Measurements from ENCODE around the gene CDK15.

Gene CDK15

DNA sequence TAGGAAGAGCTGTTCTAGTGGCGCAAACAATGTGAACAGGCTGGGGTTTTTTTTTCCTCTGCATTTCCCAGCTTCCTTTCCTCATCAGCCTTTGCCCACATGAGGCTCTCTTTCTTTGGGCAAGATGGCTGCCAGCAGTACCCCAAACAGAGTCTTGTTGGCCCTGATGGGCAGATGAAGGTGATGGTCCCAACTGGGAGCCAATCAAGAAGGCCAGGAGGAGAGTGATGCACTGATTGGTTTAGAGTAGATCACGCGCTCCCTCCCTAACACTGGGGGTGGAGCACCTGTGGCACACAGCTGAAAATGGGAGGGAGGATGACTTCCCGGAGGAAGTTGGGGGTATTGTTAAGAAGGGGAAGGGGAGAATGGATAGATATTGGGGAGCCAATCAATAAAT is 131.0 kb downstream of the CDK15 start:
- TF ChIP-seq, protein P1, sequence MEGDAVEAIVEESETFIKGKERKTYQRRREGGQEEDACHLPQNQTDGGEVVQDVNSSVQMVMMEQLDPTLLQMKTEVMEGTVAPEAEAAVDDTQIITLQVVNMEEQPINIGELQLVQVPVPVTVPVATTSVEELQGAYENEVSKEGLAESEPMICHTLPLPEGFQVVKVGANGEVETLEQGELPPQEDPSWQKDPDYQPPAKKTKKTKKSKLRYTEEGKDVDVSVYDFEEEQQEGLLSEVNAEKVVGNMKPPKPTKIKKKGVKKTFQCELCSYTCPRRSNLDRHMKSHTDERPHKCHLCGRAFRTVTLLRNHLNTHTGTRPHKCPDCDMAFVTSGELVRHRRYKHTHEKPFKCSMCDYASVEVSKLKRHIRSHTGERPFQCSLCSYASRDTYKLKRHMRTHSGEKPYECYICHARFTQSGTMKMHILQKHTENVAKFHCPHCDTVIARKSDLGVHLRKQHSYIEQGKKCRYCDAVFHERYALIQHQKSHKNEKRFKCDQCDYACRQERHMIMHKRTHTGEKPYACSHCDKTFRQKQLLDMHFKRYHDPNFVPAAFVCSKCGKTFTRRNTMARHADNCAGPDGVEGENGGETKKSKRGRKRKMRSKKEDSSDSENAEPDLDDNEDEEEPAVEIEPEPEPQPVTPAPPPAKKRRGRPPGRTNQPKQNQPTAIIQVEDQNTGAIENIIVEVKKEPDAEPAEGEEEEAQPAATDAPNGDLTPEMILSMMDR (IDR thresholded peaks at IDR 0.05; ENCODE audit: control insufficient read depth, extremely low read depth, insufficient read depth): no peak
- no peak for DNase-seq (ENCODE audit: low read depth)
- H3K4me3 ChIP-seq (ENCODE audit: low read depth, low read length): no peak overlapping the region

DNA sequence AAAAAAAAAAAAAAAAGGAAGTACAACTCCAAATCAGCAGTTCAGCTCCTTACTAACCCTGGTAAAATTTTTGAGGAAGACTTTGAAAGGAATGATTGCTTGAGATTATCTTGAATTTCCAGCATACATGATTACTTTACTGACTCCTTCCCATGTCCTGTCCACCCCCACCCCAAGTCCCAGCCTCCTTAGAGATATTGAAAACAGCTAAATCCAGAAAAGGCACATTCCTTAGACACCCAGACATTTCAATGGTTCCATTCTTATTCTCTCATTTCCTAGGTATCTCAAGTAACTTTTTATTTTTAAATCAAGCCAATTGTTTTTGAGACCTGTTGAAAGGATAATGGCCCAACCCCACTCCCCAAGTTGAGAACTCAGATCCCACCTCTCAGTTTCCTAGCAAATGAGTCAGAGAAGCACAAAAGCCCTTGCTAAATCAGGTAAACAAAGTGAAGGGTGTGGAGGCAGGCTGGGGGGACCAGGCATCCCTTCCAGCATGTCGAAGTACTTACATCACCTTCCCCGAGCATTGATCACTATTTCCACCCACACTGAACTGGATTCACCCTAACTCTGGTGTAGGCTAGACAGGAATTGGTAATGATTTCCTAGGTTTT is 131.9 kb downstream of the CDK15 start:
- TF ChIP-seq, protein P1 (IDR thresholded peaks at IDR 0.05; ENCODE audit: control insufficient read depth, extremely low read depth, insufficient read depth): no peak
- DNase-seq (ENCODE audit: low read depth): no peak
- H3K4me3 ChIP-seq (ENCODE audit: low read depth, low read length): no peak overlapping the region

DNA sequence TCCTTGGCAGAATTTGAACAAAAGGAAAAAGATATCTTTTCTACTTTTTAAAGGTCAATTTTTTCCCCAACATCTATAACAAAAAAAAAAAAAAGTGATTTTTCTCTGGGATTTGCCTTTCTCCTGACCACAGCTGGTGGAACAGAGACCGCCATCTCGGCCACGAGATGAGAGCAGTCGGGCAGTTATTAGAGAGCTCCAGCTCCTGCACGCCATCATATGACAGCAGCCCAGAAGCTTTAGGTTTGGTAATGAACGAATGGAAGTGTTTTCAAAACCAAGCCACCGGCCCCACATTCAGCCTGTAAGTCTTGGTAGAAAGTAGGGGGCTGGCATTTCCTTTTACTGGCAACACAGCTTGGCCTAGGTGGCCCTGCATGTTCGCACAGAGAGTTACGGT is 132.4 kb downstream of the CDK15 start:
- no peak overlapping the region for H3K4me3 ChIP-seq (ENCODE audit: low read depth, low read length)
- TF ChIP-seq, protein P1 (IDR thresholded peaks at IDR 0.05; ENCODE audit: control insufficient read depth, extremely low read depth, insufficient read depth): no peak
- no peak for DNase-seq (ENCODE audit: low read depth)

DNA sequence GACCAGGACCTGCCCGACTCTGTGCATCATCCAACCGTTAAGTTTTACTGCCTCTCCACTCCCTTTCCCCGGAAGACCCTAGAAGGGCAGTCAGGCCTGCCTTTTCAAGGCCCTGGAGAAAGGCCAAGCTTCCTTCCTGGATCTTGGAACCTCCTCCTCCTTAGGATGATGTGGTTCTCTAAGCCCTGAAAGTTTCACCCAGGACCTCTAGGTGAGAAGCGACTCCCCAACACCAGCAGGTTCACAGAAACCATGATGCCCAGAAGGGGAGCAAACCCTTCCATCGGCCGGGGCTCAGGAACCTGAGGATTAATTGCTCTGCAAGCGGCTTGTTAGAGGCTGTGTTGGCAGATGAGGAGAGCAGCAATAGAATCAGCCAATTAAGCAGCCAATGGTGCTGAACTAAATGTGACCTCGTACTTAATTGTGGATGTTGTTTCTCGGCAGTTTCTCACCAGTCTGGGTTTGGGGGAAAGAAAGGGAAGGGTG is 133.2 kb downstream of the CDK15 start:
- no peak for DNase-seq (ENCODE audit: low read depth)
- TF ChIP-seq, protein P1 (IDR thresholded peaks at IDR 0.05; ENCODE audit: control insufficient read depth, extremely low read depth, insufficient read depth): no peak
- no peak overlapping the region for H3K4me3 ChIP-seq (ENCODE audit: low read depth, low read length)

DNA sequence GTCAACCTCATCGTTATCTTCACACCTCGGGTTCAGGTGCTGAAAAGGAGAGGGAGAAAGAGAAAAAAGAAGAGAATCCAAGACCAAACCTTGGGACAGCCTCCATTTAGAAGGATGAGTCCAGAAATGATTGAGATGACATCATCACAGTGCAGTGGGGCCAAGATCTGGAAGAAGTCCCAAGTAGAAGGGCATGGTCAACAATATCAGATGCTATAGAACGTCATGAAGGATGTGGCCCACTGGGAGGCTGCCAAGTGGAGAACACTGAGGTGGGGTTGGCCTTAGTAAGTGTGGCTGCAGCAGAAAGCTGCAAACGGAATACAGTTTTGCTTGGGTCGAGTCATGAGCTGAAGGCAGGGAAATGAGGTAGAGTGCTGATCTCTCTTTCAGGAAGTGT is 136.2 kb downstream of the CDK15 start:
- H3K4me3 ChIP-seq (ENCODE audit: low read depth, low read length): no peak overlapping the region
- TF ChIP-seq, protein P1 (IDR thresholded peaks at IDR 0.05; ENCODE audit: control insufficient read depth, extremely low read depth, insufficient read depth): no peak
- DNase-seq (ENCODE audit: low read depth): no peak

Measured in LNCaP clone FGC (cell line).